GM21360 (cell line): ENCODE data around the gene OR6K6.

Source experiments
- ATAC-seq: cut with Tn5 transposase; IDR thresholded peaks from one replicate; pipeline ENCODE4 v1.9.1; 2021; ENCODE audit warnings: mild to moderate bottlenecking, moderate library complexity; ENCODE audit not compliant: unreplicated experiment

The OR6K6 gene

GRCh38 chr1:158800526-158800925 is 46.0 kb downstream of the OR6K6 start:
- ATAC-seq = no peak

- no peak for ATAC-seq
Measured at GRCh38 chr1:158801396-158801795, 46.9 kb downstream of the OR6K6 start.

DNA sequence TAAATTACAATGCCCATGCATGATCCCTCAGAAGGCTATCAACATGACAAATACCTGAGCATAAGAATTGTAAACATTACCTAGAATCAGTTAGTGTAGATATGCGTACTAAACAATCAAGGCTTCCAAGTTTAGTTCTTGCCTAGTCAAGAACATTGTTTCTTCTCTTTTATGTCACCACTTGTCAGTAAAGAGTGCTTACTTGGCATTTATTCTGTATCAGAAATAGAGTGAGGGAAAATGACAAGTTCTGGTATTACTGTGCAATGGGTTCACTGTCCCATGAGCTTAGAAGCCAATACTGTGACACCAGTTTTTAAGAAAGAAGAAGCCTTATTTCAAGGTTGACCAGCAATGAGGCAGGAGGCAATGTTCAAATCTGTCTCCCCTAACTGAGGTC is 49.2 kb downstream of the OR6K6 start:
- no peak for ATAC-seq
